A549 (cell line): ENCODE measurements around the gene KIF26A.

Source experiments
- EP300 ChIP-seq, 2 experiments: fragments of >200 bp; sonication (Bioruptor Twin); formaldehyde crosslinking; IDR thresholded peaks; 2 replicates in 1 of 2; 3 replicates in 1 of 2; pipeline ENCODE4 v1.6.1; 2016 to 2017
- KDM5A ChIP-seq: fragments of 200-600 bp; sonication (generic); IDR thresholded peaks from 2 replicates; pipeline ENCODE4 v1.6.1; 2016; ENCODE audit warnings: antibody characterized with exemption, mild to moderate bottlenecking

DNA sequence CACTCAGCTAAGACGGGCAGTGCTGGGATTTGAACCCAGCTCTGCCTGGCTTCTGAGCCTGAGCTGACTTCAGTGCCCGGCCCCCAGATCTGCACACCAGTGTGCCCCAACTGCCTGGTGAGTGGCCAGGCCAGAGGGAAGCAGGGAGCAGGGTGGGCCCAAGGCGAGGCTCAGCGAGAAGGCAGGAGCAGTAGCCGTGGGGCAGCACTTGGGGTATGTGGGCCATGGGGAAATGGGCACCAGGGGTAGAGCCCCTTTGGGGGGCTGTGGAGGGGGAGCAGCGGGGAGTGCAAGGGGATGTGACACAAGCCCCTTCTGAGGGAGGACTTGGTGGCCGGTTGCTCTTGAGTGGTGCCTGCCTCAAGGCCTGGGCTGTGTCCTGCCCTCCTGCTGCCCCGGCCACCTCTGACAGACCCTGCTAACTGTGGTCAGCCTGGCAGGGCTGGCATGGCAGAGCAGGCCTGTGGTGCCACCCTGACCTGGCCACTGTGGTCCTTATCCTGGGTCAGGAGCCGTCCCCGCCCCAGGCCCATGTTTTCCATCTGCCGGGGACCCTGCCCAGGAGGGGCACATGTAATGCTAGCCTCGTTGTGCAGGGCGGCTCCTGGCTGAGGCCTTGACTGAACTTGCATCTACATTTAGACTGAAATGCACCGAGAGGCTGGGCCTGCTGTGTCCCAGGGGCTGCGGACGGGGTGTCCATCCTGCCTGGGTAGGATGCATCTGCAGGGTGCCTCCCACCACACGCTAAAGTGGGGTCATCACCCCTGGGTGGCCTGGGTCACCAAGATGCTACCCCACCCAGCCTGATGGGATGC, 90.5 kb downstream of the KIF26A start:
- TF ChIP-seq KDM5A (no peak), EP300 (IDR thresholded peaks at IDR 0.05) (no peak)
